OCI-LY7 (cell line): Measurements from ENCODE around the gene ISYNA1. TPM values are rescaled to one million over a fixed set of nuclear protein-coding genes. Genes with fewer than 3 reads are reported as not detected.

Experiments used
- BruUV-seq: library from RNA; stranded (reverse); fragments of 400-500 nt; replicated peaks from 2 replicates; lab custom pipeline; 2021; lab: Mats Ljungman, UMichigan
- CTCF ChIA-PET: fragments of 300-600 bp; sonication (Branson Sonifier 250); formaldehyde crosslinking; loops from one replicate; lab custom pipeline; 2022; ENCODE audit warnings: antibody characterized with exemption; ENCODE audit not compliant: unreplicated experiment; lab: Charles Lee
- POLR2A ChIA-PET: fragments of 300-600 bp; sonication (Branson Sonifier 250); formaldehyde crosslinking; loops from one replicate; lab custom pipeline; 2022; ENCODE audit warnings: antibody characterized with exemption; lab: Charles Lee
- DNase-seq: peaks from one replicate; pipeline ENCODE4 v3.0.0-alpha.2; 2015; ENCODE audit warnings: low spot score
- H2AFZ ChIP-seq: fragments of 200-600 bp; sonication (generic), shearing (Covaris generic); 2 replicates; pipeline ENCODE4 v1.6.1; 2014; ENCODE audit warnings: mild to moderate bottlenecking, antibody characterized with exemption, low read length, moderate library complexity
- H3K27ac ChIP-seq: fragments of 200-600 bp; sonication (generic); 2 replicates; pipeline ENCODE4 v1.5.1; 2014; ENCODE audit warnings: mixed run types, low read depth, mild to moderate bottlenecking, moderate library complexity, low read length, inconsistent platforms; ENCODE audit not compliant: poor library complexity, severe bottlenecking
- H3K36me3 ChIP-seq: fragments of 200-600 bp; sonication (generic); 2 replicates; pipeline ENCODE4 v1.6.1; 2014; ENCODE audit warnings: mild to moderate bottlenecking, antibody characterized with exemption, low read length, moderate library complexity, mixed read lengths; ENCODE audit not compliant: insufficient read depth
- H3K4me1 ChIP-seq: fragments of 200-600 bp; sonication (generic); 2 replicates; pipeline ENCODE4 v1.5.1; 2014; ENCODE audit warnings: mild to moderate bottlenecking, low read length; ENCODE audit not compliant: insufficient read depth, poor library complexity, severe bottlenecking
- H3K4me2 ChIP-seq: fragments of 200-600 bp; sonication (generic); 2 replicates; pipeline ENCODE4 v1.6.1; 2014; ENCODE audit warnings: mild to moderate bottlenecking, low read length
- H3K4me3 ChIP-seq: fragments of 200-600 bp; sonication (generic); 2 replicates; pipeline ENCODE4 v1.5.1; 2014; ENCODE audit warnings: mild to moderate bottlenecking, low read depth, low read length; ENCODE audit not compliant: poor library complexity, severe bottlenecking
- H3K79me2 ChIP-seq: fragments of 200-600 bp; sonication (generic); 2 replicates; pipeline ENCODE4 v1.6.1; 2016; ENCODE audit warnings: low read depth, mild to moderate bottlenecking, low read length, moderate library complexity, mixed read lengths; ENCODE audit not compliant: insufficient read depth
- H3K9me2 ChIP-seq: fragments of 200-600 bp; sonication (generic); 2 replicates; pipeline ENCODE4 v1.6.1; 2016; ENCODE audit warnings: mild to moderate bottlenecking, low read length, mixed read lengths; ENCODE audit not compliant: insufficient read depth
- H3K9me3 ChIP-seq: fragments of 200-600 bp; sonication (generic); 2 replicates; pipeline ENCODE4 v1.6.1; 2014; ENCODE audit warnings: mild to moderate bottlenecking, mixed run types, low read length, mixed read lengths
- H4K20me1 ChIP-seq: fragments of 200-600 bp; sonication (generic); 2 replicates; pipeline ENCODE4 v1.6.1; 2014; ENCODE audit warnings: mild to moderate bottlenecking, antibody characterized with exemption, low read length, moderate library complexity, mixed read lengths; ENCODE audit not compliant: insufficient read depth
- CTCF ChIP-seq: fragments of 200-600 bp; sonication (generic); conservative IDR thresholded peaks from 2 replicates; pipeline ENCODE4 v1.5.1; 2014; ENCODE audit warnings: mild to moderate bottlenecking, antibody characterized with exemption, low read length, moderate library complexity, mixed read lengths
- EZH2phosphoT487 ChIP-seq: fragments of 200-600 bp; sonication (generic); IDR thresholded peaks from 2 replicates; pipeline ENCODE4 v1.6.1; 2018; ENCODE audit warnings: low read depth, borderline replicate concordance, mild to moderate bottlenecking, mixed run types, antibody characterized with exemption, low read length, moderate library complexity, mixed read lengths
- intact Hi-C: fragments of 100-400 bp; cut with micrococcal nuclease; formaldehyde crosslinking; loops from one replicate; pipeline ENCODE4 v1.10.0; 2022; ENCODE audit not compliant: unreplicated experiment
- microRNA-seq: library from miRNA; unstranded; fragments of <30 nt; microRNA quantifications from one replicate; pipeline ENCODE4 v1.2.0, GENCODE V29; 2022; ENCODE audit warnings: borderline replicate concordance
- small RNA-seq: library from RNA; depleted of rRNA; stranded (forward); fragments of <200 nt; gene quantifications from one replicate; pipeline ENCODE3, GENCODE V24; 2014
- total RNA-seq, 2 experiments: library from RNA; depleted of rRNA in 1 of 2; stranded (reverse); fragments of >200 nt in 1 of 2; shearing (Covaris generic) in 1 of 2; gene quantifications; 2 replicates each; pipeline ENCODE4 v1.2.3, GENCODE V29; 2014 to 2022

Gene ISYNA1
- total RNA-seq, 2 experiments from 2014 or later = 1.8 to 8.9 TPM

GRCh38 chr19:18384775-18385174 lies 53.2 kb downstream of the ISYNA1 start:
- TF ChIP-seq EZH2phosphoT487 = no peak
- no peak for TF ChIP-seq CTCF
- Histone ChIP-seq H3K4me3 (no peak overlapping the region), H2AFZ (no peak overlapping the region), H3K36me3 (no peaks in the 10 kb centered on the region), H3K9me2 (no peaks in the 10 kb centered on the region), H3K9me3 (no peaks in the 10 kb centered on the region), H3K4me1 (peaks cover 9% of the 10 kb centered on the region), H3K4me2 (no peak overlapping the region), H3K27ac (no peak overlapping the region), H3K79me2 (no peaks in the 10 kb centered on the region), H4K20me1 (no peaks in the 10 kb centered on the region)
- BruUV-seq = no TSS peak
- intact Hi-C loops = no loop called here
- no peak for DNase-seq
- POLR2A ChIA-PET = no interaction called here
- CTCF ChIA-PET = no interaction called here

Small RNA genes within 50 kb of the gene (microRNA-seq; reads per million reads assigned to microRNA genes)
- gene MIR3189 = not detected

Small RNA genes within 50 kb of the gene (small RNA-seq; reads per million reads assigned to genes)
- gene MIR3189 = not detected

Other genes with a start within 250 kb of the ISYNA1 start
- gene MPV17L2, start 244.9 kb downstream of the ISYNA1 start, total RNA-seq (2014; rRNA removed; shearing (Covaris generic)) = 21.9 and 23.7 TPM in 2 replicates
- gene MPV17L2, start 244.9 kb downstream of the ISYNA1 start, total RNA-seq (2022) = 18.1 and 22.6 TPM in 2 replicates
- gene RAB3A, start 234.1 kb downstream of the ISYNA1 start, total RNA-seq (2014; rRNA removed; shearing (Covaris generic)) = 2.9 and 4.9 TPM in 2 replicates
- 6.9 and 8.6 TPM in 2 replicates for gene RAB3A, start 234.1 kb downstream of the ISYNA1 start, total RNA-seq (2022)
- gene PDE4C, start 211.7 kb downstream of the ISYNA1 start, total RNA-seq (2014; rRNA removed; shearing (Covaris generic)) = not detected in 2 replicates
- gene PDE4C, start 211.7 kb downstream of the ISYNA1 start, total RNA-seq (2022) = 0.77 and 1.4 TPM in 2 replicates
- gene IQCN, start 163.7 kb downstream of the ISYNA1 start, total RNA-seq (2014; rRNA removed; shearing (Covaris generic)) = 0.38 and 3.7 TPM in 2 replicates
- 1.1 and 2.6 TPM in 2 replicates for gene IQCN, start 163.7 kb downstream of the ISYNA1 start, total RNA-seq (2022)
- gene JUND, start 156.5 kb downstream of the ISYNA1 start, total RNA-seq (2014; rRNA removed; shearing (Covaris generic)) = 138 and 144 TPM in 2 replicates
- gene JUND, start 156.5 kb downstream of the ISYNA1 start, total RNA-seq (2022) = 79.0 and 92.6 TPM in 2 replicates
- 451 and 482 TPM in 2 replicates for gene LSM4, start 115.1 kb downstream of the ISYNA1 start, total RNA-seq (2014; rRNA removed; shearing (Covaris generic))
- 232 and 252 TPM in 2 replicates for gene LSM4, start 115.1 kb downstream of the ISYNA1 start, total RNA-seq (2022)
- 15.2 and 18.9 TPM in 2 replicates for gene PGPEP1, start 97.5 kb downstream of the ISYNA1 start, total RNA-seq (2014; rRNA removed; shearing (Covaris generic))
- gene PGPEP1, start 97.5 kb downstream of the ISYNA1 start, total RNA-seq (2022) = 44.1 and 54.5 TPM in 2 replicates
- gene GDF15, start 52.0 kb downstream of the ISYNA1 start, total RNA-seq (2014; rRNA removed; shearing (Covaris generic)) = 0.80 TPM in 1 of 2 replicates, not detected in the other
- not detected in 2 replicates for gene GDF15, start 52.0 kb downstream of the ISYNA1 start, total RNA-seq (2022)
- gene LRRC25, start 40.5 kb downstream of the ISYNA1 start, total RNA-seq (2014; rRNA removed; shearing (Covaris generic)) = 0.49 and 0.98 TPM in 2 replicates
- 3.2 and 4.1 TPM in 2 replicates for gene LRRC25, start 40.5 kb downstream of the ISYNA1 start, total RNA-seq (2022)
- 54.8 and 92.9 TPM in 2 replicates for gene SSBP4, start 18.7 kb downstream of the ISYNA1 start, total RNA-seq (2014; rRNA removed; shearing (Covaris generic))
- 97.5 and 117 TPM in 2 replicates for gene SSBP4, start 18.7 kb downstream of the ISYNA1 start, total RNA-seq (2022)
- 14.4 and 18.7 TPM in 2 replicates for gene ELL, start 83.9 kb upstream of the ISYNA1 start, total RNA-seq (2014; rRNA removed; shearing (Covaris generic))
- 24.6 and 26.5 TPM in 2 replicates for gene ELL, start 83.9 kb upstream of the ISYNA1 start, total RNA-seq (2022)
- 159 and 200 TPM in 2 replicates for gene FKBP8, start 105.4 kb upstream of the ISYNA1 start, total RNA-seq (2014; rRNA removed; shearing (Covaris generic))
- gene FKBP8, start 105.4 kb upstream of the ISYNA1 start, total RNA-seq (2022) = 189 and 201 TPM in 2 replicates
- gene KXD1, start 119.7 kb upstream of the ISYNA1 start, total RNA-seq (2014; rRNA removed; shearing (Covaris generic)) = 96.0 and 99.8 TPM in 2 replicates
- 96.7 and 101 TPM in 2 replicates for gene KXD1, start 119.7 kb upstream of the ISYNA1 start, total RNA-seq (2022)
- 1,188 and 1,580 TPM in 2 replicates for gene UBA52, start 133.7 kb upstream of the ISYNA1 start, total RNA-seq (2014; rRNA removed; shearing (Covaris generic))
- gene UBA52, start 133.7 kb upstream of the ISYNA1 start, total RNA-seq (2022) = 1,496 and 1,653 TPM in 2 replicates
- gene REX1BD, start 150.7 kb upstream of the ISYNA1 start, total RNA-seq (2014; rRNA removed; shearing (Covaris generic)) = 122 and 126 TPM in 2 replicates
- 84.6 and 88.8 TPM in 2 replicates for gene REX1BD, start 150.7 kb upstream of the ISYNA1 start, total RNA-seq (2022)
- gene CRLF1, start 168.7 kb upstream of the ISYNA1 start, total RNA-seq (2014; rRNA removed; shearing (Covaris generic)) = 0.82 TPM in 1 of 2 replicates, not detected in the other
- gene CRLF1, start 168.7 kb upstream of the ISYNA1 start, total RNA-seq (2022) = 1.3 and 1.5 TPM in 2 replicates
- 0.33 and 1.0 TPM in 2 replicates for gene TMEM59L, start 174.7 kb upstream of the ISYNA1 start, total RNA-seq (2014; rRNA removed; shearing (Covaris generic))
- 0.84 and 0.89 TPM in 2 replicates for gene TMEM59L, start 174.7 kb upstream of the ISYNA1 start, total RNA-seq (2022)
- gene KLHL26, start 198.9 kb upstream of the ISYNA1 start, total RNA-seq (2014; rRNA removed; shearing (Covaris generic)) = 0.75 and 1.0 TPM in 2 replicates
- 7.9 and 8.9 TPM in 2 replicates for gene KLHL26, start 198.9 kb upstream of the ISYNA1 start, total RNA-seq (2022)
- gene CRTC1, start 245.5 kb upstream of the ISYNA1 start, total RNA-seq (2014; rRNA removed; shearing (Covaris generic)) = 3.4 and 4.1 TPM in 2 replicates
- gene CRTC1, start 245.5 kb upstream of the ISYNA1 start, total RNA-seq (2022) = 10.0 and 10.3 TPM in 2 replicates